GM12878 (cell line): ENCODE data around the gene HSPA2. TPM values are rescaled to one million over a fixed set of nuclear protein-coding genes. Genes with fewer than 3 reads are reported as not detected.

ENCODE experiments used
- ATAC-seq: fragments of 200-7000 bp; cut with Tn5 transposase; 3 replicates; pipeline ENCODE4 v1.9.1; 2020; ENCODE audit warnings: mild to moderate bottlenecking, moderate library complexity
- BruUV-seq: library from RNA; stranded (reverse); fragments of 400-500 nt; replicated peaks from 2 replicates; lab custom pipeline; 2021; lab: Mats Ljungman, UMichigan
- CTCF ChIA-PET: fragments of 300-600 bp; sonication (Branson Sonifier 250); formaldehyde crosslinking; extraction: SDS; loops from one replicate; lab custom pipeline; 2021; ENCODE audit warnings: inconsistent platforms; lab: Yijun Ruan, JAX
- POLR2A ChIA-PET: fragments of 350-600 bp; formaldehyde crosslinking; extraction: SDS; loops from one replicate; lab custom pipeline; 2021; ENCODE audit warnings: inconsistent platforms; lab: Charles Lee
- RAD21 ChIA-PET: fragments of 300-600 bp; sonication (Branson Sonifier 250); formaldehyde crosslinking; loops from one replicate; lab custom pipeline; 2023; ENCODE audit warnings: antibody characterized with exemption; ENCODE audit not compliant: unreplicated experiment; lab: Charles Lee
- SMC1A ChIA-PET: fragments of 300-600 bp; sonication (Branson Sonifier 250); formaldehyde crosslinking; loops from one replicate; lab custom pipeline; 2023; ENCODE audit not compliant: unreplicated experiment, uncharacterized antibody; lab: Charles Lee
- DNase-seq: peaks from one replicate; pipeline ENCODE4 v3.0.0-alpha.2; 2011; ENCODE audit warnings: low read depth, low spot score
- FAIRE-seq: peaks from 3 replicates; lab custom pipeline; 2011; peaks lifted over from hg19 to GRCh38; lab: Jason Lieb, UNC
- H2AFZ ChIP-seq: 2 replicates; pipeline ENCODE4 v1.6.0; 2011; ENCODE audit warnings: low read depth, low read length, control low read depth; ENCODE audit not compliant: control insufficient read depth
- H3K27ac ChIP-seq: 2 replicates; pipeline ENCODE4 v1.5.1; 2011; ENCODE audit warnings: control low read depth; ENCODE audit not compliant: control insufficient read depth, insufficient read depth
- H3K27me3 ChIP-seq, 2 experiments: replicated peaks in 1 of 2; 2 replicates each; pipeline versions ENCODE4 v1.6.0 to v1.6.1; 2011; ENCODE audit warnings: low read length in 1 of 2; ENCODE audit not compliant: control insufficient read depth in 2 of 2, insufficient read depth in 2 of 2
- H3K36me3 ChIP-seq, 2 experiments: 2 replicates each; pipeline ENCODE4 v1.5.1; 2011; ENCODE audit warnings: low read length in 1 of 2; ENCODE audit not compliant: control insufficient read depth in 2 of 2, insufficient read depth in 2 of 2
- H3K4me1 ChIP-seq: 2 replicates; pipeline ENCODE4 v1.6.1; 2011; ENCODE audit warnings: mild to moderate bottlenecking, low read length, moderate library complexity, mixed read lengths; ENCODE audit not compliant: control insufficient read depth, insufficient read depth
- H3K4me2 ChIP-seq: 2 replicates; pipeline ENCODE4 v1.6.0; 2011; ENCODE audit warnings: control low read depth; ENCODE audit not compliant: control insufficient read depth, insufficient read depth
- H3K4me3 ChIP-seq: fragments of 200-600 bp; sonication (generic); 2 replicates; pipeline ENCODE4 v1.5.1; 2016
- H3K79me2 ChIP-seq: 2 replicates; pipeline ENCODE4 v1.6.0; 2011; ENCODE audit warnings: low read length; ENCODE audit not compliant: control insufficient read depth, insufficient read depth
- H3K9ac ChIP-seq: 2 replicates; pipeline ENCODE4 v1.8.0; 2011; ENCODE audit warnings: low read length, control low read depth, mixed read lengths; ENCODE audit not compliant: control insufficient read depth, insufficient read depth
- H3K9me3 ChIP-seq: replicated peaks from 3 replicates; pipeline ENCODE4 v1.5.1; 2011; ENCODE audit warnings: mild to moderate bottlenecking, low read length; ENCODE audit not compliant: control insufficient read depth, insufficient read depth
- H4K20me1 ChIP-seq: 2 replicates; pipeline ENCODE4 v1.6.0; 2011; ENCODE audit not compliant: control insufficient read depth, insufficient read depth
- BACH1 ChIP-seq: fragments of 450-650 bp; IDR thresholded peaks from 2 replicates; pipeline ENCODE4 v1.6.1; 2017; ENCODE audit warnings: mild to moderate bottlenecking, borderline replicate concordance
- BCL11A ChIP-seq: IDR thresholded peaks from 2 replicates; pipeline ENCODE4 v1.6.1; 2011; ENCODE audit warnings: low read depth, low read length
- CBX5 ChIP-seq: sonication (generic); IDR thresholded peaks from 2 replicates; pipeline ENCODE4 v1.6.1; 2016; ENCODE audit warnings: low read depth, moderate library complexity, mild to moderate bottlenecking, inconsistent platforms
- CREB1 ChIP-seq: IDR thresholded peaks from 2 replicates; pipeline ENCODE4 v1.6.1; 2012; ENCODE audit warnings: low read depth, mild to moderate bottlenecking, inconsistent platforms
- DPF2 ChIP-seq: fragments of 450-650 bp; IDR thresholded peaks from 2 replicates; pipeline ENCODE4 v1.6.1; 2017; ENCODE audit warnings: mild to moderate bottlenecking
- HDGF ChIP-seq: fragments of 450-650 bp; IDR thresholded peaks from 2 replicates; pipeline ENCODE4 v1.6.1; 2016; ENCODE audit warnings: antibody characterized with exemption
- IKZF2 ChIP-seq, 2 experiments: fragments of 450-650 bp; IDR thresholded peaks; 2 replicates each; pipeline ENCODE4 v1.6.1; 2017; ENCODE audit warnings: mild to moderate bottlenecking in 2 of 2, moderate library complexity in 2 of 2
- JUND ChIP-seq: IDR thresholded peaks from 2 replicates; pipeline ENCODE4 v1.6.1; 2012; ENCODE audit warnings: low read depth, mild to moderate bottlenecking, low read length, improper control_type of control experiment, moderate library complexity
- KDM1A ChIP-seq: fragments of 200-600 bp; sonication (generic); IDR thresholded peaks from 2 replicates; pipeline ENCODE4 v1.6.1; 2016; ENCODE audit warnings: borderline replicate concordance
- LARP7 ChIP-seq: fragments of 450-650 bp; IDR thresholded peaks from 2 replicates; pipeline ENCODE4 v1.6.1; 2017; ENCODE audit warnings: mild to moderate bottlenecking
- NR2C2 ChIP-seq: IDR thresholded peaks from 2 replicates; pipeline ENCODE4 v1.6.1; 2011; ENCODE audit warnings: borderline replicate concordance, low read depth; ENCODE audit not compliant: control insufficient read depth, insufficient read length
- POLR2A ChIP-seq: IDR thresholded peaks from 2 replicates; pipeline ENCODE4 v1.6.1; 2011; ENCODE audit warnings: low read depth, mild to moderate bottlenecking, low read length
- POLR2AphosphoS5 ChIP-seq: IDR thresholded peaks from 2 replicates; pipeline ENCODE4 v1.6.1; 2011; ENCODE audit warnings: mild to moderate bottlenecking, low read length, inconsistent platforms
- POU2F2 ChIP-seq: IDR thresholded peaks from 3 replicates; pipeline ENCODE4 v1.6.1; 2011; ENCODE audit warnings: low read depth, mild to moderate bottlenecking, low read length, borderline replicate concordance
- RAD21 ChIP-seq: IDR thresholded peaks from 2 replicates; pipeline ENCODE4 v1.6.1; 2011; ENCODE audit warnings: mild to moderate bottlenecking, low read depth, low read length, moderate library complexity; ENCODE audit not compliant: insufficient read depth
- RCOR1 ChIP-seq: conservative IDR thresholded peaks from 2 replicates; pipeline ENCODE4 v1.6.1; 2012; ENCODE audit warnings: low read depth, low read length, improper control_type of control experiment
- STAT3 ChIP-seq: IDR thresholded peaks from 2 replicates; pipeline ENCODE4 v1.6.1; 2011; ENCODE audit warnings: low read depth, low read length, improper control_type of control experiment
- TCF3 ChIP-seq: IDR thresholded peaks from 2 replicates; pipeline ENCODE4 v1.6.1; 2012; ENCODE audit warnings: low read depth, mild to moderate bottlenecking, low read length, borderline replicate concordance; ENCODE audit not compliant: insufficient read depth
- TCF7 ChIP-seq: IDR thresholded peaks from 2 replicates; pipeline ENCODE4 v1.6.1; 2014; ENCODE audit warnings: antibody characterized with exemption, borderline replicate concordance
- WGBS: methylation state at CpG from one replicate; pipeline ENCODE4 v1.1.6; 2016; ENCODE audit warnings: low lambda C conversion rate; ENCODE audit not compliant: insufficient replicate concordance, insufficient coverage; ENCODE audit errors: missing lambda C conversion rate; 5-methylcytosine and 5-hydroxymethylcytosine counted together
- in situ Hi-C: fragments of 300-500 bp; cut with MboI; formaldehyde crosslinking; loops from 9 replicates; pipeline ENCODE4 v1.14.3; 2018; ENCODE audit warnings: mixed read lengths
- intact Hi-C: fragments of 100-400 bp; cut with micrococcal nuclease; formaldehyde crosslinking; loops from one replicate; pipeline ENCODE4 v1.14.2; 2022; ENCODE audit not compliant: unreplicated experiment
- polyA plus RNA-seq, 11 experiments: library from polyadenylated mRNA; depleted of rRNA in 4 of 11; unstranded in 6 of 11; stranded (reverse) in 5 of 11; fragments of >200 nt; fragmentation: Nextera tagmentation in 4 of 11; fragmentation: Illumina TruSeq in 1 of 11; extraction: Ambion mirVana in 4 of 11; extraction: Trizol in 1 of 11; gene quantifications; 1 replicate in 1 of 11; 2 replicates in 10 of 11; pipeline versions ENCODE4 v1.2.1 to v1.2.3, GENCODE V29; 2011 to 2016; ENCODE audit warnings: inconsistent platforms in 2 of 11, missing spikeins in 2 of 11, low read depth in 1 of 11
- total RNA-seq, 4 experiments: library from RNA; depleted of rRNA in 3 of 4; stranded (reverse); fragments of >200 nt in 3 of 4; fragmentation: Illumina TruSeq in 1 of 4; extraction: Trizol in 1 of 4; gene quantifications; 2 replicates each; pipeline versions ENCODE4 v1.2.1 to v1.2.3, GENCODE V29; 2013 to 2021
- TF ChIP-seq, protein P1 (sequence below): fragments of 450-650 bp; formaldehyde crosslinking; IDR thresholded peaks from 2 replicates; pipeline ENCODE4 v1.5.0; 2022; ENCODE audit warnings: mild to moderate bottlenecking, missing genetic modification characterization
- TF ChIP-seq, protein P2 (sequence below): fragments of 150-350 bp; IDR thresholded peaks from 2 replicates; pipeline ENCODE4 v1.6.1; 2014; ENCODE audit warnings: mild to moderate bottlenecking, low read depth, low read length
- TF ChIP-seq, protein P3 (sequence below): IDR thresholded peaks from 2 replicates; pipeline ENCODE4 v1.6.1; 2012; ENCODE audit warnings: low read depth, low read length, improper control_type of control experiment

The HSPA2 gene
- total and polyA plus RNA-seq, 10 of the 15 experiments (the other 5 are each of a cell fraction or from before 2014, with no cell fraction given), result 0.02 to 1.2 (median 0.65) TPM

DNA sequence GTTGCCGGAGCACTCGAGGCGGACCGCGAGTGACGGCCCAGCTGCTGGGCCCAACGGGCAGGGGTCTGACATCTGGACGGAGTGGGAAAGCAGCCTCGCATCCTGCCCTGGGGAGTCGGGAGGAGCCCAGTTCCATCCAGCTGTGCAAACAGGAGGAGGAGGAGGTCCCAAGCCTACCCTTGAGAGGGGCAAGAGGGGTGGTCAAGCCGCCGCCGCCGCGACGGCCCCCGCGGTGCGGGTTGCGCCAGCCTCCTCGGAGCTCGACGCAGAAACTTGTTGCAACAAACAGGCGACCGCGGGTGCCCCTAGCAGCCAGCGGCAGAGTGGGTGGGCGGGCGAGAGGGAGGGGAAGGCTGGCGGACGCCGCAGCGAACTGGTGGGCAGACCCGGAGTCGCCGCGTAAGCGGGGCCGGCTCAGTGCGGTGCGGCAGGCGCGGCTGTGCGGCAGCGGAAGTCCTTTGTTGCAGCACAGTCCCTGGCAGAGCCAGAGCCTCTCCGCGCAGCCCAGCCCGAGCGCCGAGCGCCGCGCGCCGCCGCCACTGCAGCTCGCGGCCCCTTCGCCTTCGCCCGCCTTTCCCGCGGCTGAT lies 36.1 kb upstream of the HSPA2 start, which contains the start of gene ZBTB1:
Gene ZBTB1, plus strand, starts transcription at position 461 of the 587 bp plus-strand sequence. CDS start 16,735 bp downstream, outside the sequence.
- peak within 1 kb of the TSS; percentile 91 for H3K4me3 ChIP-seq
- CTCF ChIA-PET, result no interaction called here
- peaks cover 12% of the 10 kb centered on the region for H3K4me1 ChIP-seq
- SMC1A ChIA-PET, result no interaction called here
- H2AFZ ChIP-seq, result peak within 1 kb of the TSS; percentile 20
- no peaks in the 10 kb centered on the region for H3K9me3 ChIP-seq
- no peaks in the 10 kb centered on the region for H3K36me3 ChIP-seq
- ATAC-seq, result peak; percentile 53
- H3K27ac ChIP-seq, result peak within 1 kb of the TSS; percentile 98
- H3K9ac ChIP-seq, result peak within 1 kb of the TSS; percentile 97
- no peak for DNase-seq
- POLR2A ChIA-PET, result interaction anchor here (1.0 to 2.3 kb wide), 5 partner anchors 14 to 269 kb away, joined by 3 to 14 read pairs (median 6); partner anchors contain the start of gene MTHFD1
- no peaks in the 10 kb centered on the region for H3K27me3 ChIP-seq
- intact Hi-C loops (loop anchor here (2.0 kb wide), 2 partner anchors 36 to 116 kb away; partner anchors contain the start of genes HSPA2 and MTHFD1), in situ Hi-C loops (no loop called here)
- peak within 1 kb of the TSS; percentile 64 for H3K4me2 ChIP-seq
- RAD21 ChIA-PET, result interaction anchor here (0.9 to 1.5 kb wide), 3 partner anchors 10 to 160 kb away, joined by 3 to 6 read pairs (median 4); no protein-coding TSS in a partner anchor
- 1% methylated on average over 32 of the region's 63 CpGs for WGBS
- H4K20me1 ChIP-seq, result no peaks in the 10 kb centered on the region
- no TSS peak for BruUV-seq
- no peak for FAIRE-seq
- peaks cover 97% of the 10 kb centered on the region for H3K79me2 ChIP-seq
- TF ChIP-seq, protein P1, sequence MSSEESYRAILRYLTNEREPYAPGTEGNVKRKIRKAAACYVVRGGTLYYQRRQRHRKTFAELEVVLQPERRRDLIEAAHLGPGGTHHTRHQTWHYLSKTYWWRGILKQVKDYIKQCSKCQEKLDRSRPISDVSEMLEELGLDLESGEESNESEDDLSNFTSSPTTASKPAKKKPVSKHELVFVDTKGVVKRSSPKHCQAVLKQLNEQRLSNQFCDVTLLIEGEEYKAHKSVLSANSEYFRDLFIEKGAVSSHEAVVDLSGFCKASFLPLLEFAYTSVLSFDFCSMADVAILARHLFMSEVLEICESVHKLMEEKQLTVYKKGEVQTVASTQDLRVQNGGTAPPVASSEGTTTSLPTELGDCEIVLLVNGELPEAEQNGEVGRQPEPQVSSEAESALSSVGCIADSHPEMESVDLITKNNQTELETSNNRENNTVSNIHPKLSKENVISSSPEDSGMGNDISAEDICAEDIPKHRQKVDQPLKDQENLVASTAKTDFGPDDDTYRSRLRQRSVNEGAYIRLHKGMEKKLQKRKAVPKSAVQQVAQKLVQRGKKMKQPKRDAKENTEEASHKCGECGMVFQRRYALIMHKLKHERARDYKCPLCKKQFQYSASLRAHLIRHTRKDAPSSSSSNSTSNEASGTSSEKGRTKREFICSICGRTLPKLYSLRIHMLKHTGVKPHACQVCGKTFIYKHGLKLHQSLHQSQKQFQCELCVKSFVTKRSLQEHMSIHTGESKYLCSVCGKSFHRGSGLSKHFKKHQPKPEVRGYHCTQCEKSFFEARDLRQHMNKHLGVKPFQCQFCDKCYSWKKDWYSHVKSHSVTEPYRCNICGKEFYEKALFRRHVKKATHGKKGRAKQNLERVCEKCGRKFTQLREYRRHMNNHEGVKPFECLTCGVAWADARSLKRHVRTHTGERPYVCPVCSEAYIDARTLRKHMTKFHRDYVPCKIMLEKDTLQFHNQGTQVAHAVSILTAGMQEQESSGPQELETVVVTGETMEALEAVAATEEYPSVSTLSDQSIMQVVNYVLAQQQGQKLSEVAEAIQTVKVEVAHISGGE (CRISPR knock-in tag), result 0 out of 2 replicates have a peak, but pooled peaks have one; percentile 49
- TF ChIP-seq, protein P2, sequence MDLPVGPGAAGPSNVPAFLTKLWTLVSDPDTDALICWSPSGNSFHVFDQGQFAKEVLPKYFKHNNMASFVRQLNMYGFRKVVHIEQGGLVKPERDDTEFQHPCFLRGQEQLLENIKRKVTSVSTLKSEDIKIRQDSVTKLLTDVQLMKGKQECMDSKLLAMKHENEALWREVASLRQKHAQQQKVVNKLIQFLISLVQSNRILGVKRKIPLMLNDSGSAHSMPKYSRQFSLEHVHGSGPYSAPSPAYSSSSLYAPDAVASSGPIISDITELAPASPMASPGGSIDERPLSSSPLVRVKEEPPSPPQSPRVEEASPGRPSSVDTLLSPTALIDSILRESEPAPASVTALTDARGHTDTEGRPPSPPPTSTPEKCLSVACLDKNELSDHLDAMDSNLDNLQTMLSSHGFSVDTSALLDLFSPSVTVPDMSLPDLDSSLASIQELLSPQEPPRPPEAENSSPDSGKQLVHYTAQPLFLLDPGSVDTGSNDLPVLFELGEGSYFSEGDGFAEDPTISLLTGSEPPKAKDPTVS, result no peak
- TF ChIP-seq RCOR1, result no peak
- no peak for TF ChIP-seq JUND
- no peak for TF ChIP-seq TCF7
- peak; percentile 13; the same call in 1 of the 2 replicates for TF ChIP-seq DPF2
- TF ChIP-seq KDM1A, result no peak
- no peak for TF ChIP-seq STAT3
- TF ChIP-seq, protein P3, sequence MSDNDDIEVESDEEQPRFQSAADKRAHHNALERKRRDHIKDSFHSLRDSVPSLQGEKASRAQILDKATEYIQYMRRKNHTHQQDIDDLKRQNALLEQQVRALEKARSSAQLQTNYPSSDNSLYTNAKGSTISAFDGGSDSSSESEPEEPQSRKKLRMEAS, result no peak
- TF ChIP-seq POLR2A, result peak; percentile 67
- no peak for TF ChIP-seq CBX5
- TF ChIP-seq RAD21, result no peak
- TF ChIP-seq POU2F2, result peak; percentile 27
- TF ChIP-seq BCL11A, result no peak
- peak; percentile 11 for TF ChIP-seq BACH1
- TF ChIP-seq TCF3, result peak; percentile 38; the same call in 1 of the 2 replicates
- TF ChIP-seq CREB1, result no peak
- peak; percentile 93 for TF ChIP-seq POLR2AphosphoS5
- 0 out of 4 replicates have a peak, but pooled peaks of 1 of the 2 experiments have one; percentile 52 for TF ChIP-seq IKZF2 (IDR thresholded peaks at IDR 0.05)
- TF ChIP-seq LARP7, result peak; percentile 57
- no peak for TF ChIP-seq NR2C2
- 0 out of 2 replicates have a peak, but pooled peaks have one; percentile 89 for TF ChIP-seq HDGF
